Stimulated activated CD8-positive, alpha-beta memory T cell treated with anti-CD3 and anti-CD28 coated beads, Interleukin-7, amount 100 ng/mL, for 24 hours (primary cell): ENCODE results near the gene GRB10.
"Not testable (repeated sequence)": the region's sequence is repeated elsewhere in the genome, so short reads cannot be mapped to it uniquely, and the experiment has no call there.

ENCODE experiments used
- DNase-seq: peaks from one replicate; pipeline ENCODE4 v3.0.0-alpha.2; 2020; ENCODE audit warnings: low read depth

The GRB10 gene

GRCh38 chr7:50778189-50778588 is 4.5 kb downstream of the GRB10 start:
- DNase-seq: no peak

- no peak for DNase-seq
Measured at GRCh38 chr7:50775836-50776235, 6.9 kb downstream of the GRB10 start.

- DNase-seq: no peak
Measured at GRCh38 chr7:50775231-50775630, 7.5 kb downstream of the GRB10 start.

- DNase-seq: no peak
Measured at GRCh38 chr7:50774319-50774718, 8.4 kb downstream of the GRB10 start.

GRCh38 chr7:50773071-50773470 is 9.6 kb downstream of the GRB10 start:
- DNase-seq: not testable (repeated sequence)

GRCh38 chr7:50771120-50772002 is 11.3 kb downstream of the GRB10 start:
- DNase-seq: no peak

- DNase-seq: no peak
Measured at GRCh38 chr7:50768485-50769474, 13.9 kb downstream of the GRB10 start.

GRCh38 chr7:50766849-50767207 is 15.9 kb downstream of the GRB10 start:
- no peak for DNase-seq

- DNase-seq: no peak
Measured at GRCh38 chr7:50766106-50766848, 16.4 kb downstream of the GRB10 start.

GRCh38 chr7:50762337-50762736 is 20.4 kb downstream of the GRB10 start:
- DNase-seq: no peak

- DNase-seq: no peak
Measured at GRCh38 chr7:50761713-50762112, 21.0 kb downstream of the GRB10 start.

GRCh38 chr7:50757703-50758390 is 24.8 kb downstream of the GRB10 start:
- DNase-seq: no peak

- no peak for DNase-seq
Measured at GRCh38 chr7:50756180-50756579, 26.5 kb downstream of the GRB10 start.

- no peak for DNase-seq
Measured at GRCh38 chr7:50754684-50755083, 28.0 kb downstream of the GRB10 start.

- no peak for DNase-seq
Measured at GRCh38 chr7:50754241-50754640, 28.5 kb downstream of the GRB10 start.

GRCh38 chr7:50752422-50752821 is 30.3 kb downstream of the GRB10 start:
- DNase-seq: no peak

- DNase-seq: no peak
Measured at GRCh38 chr7:50751146-50751545, 31.6 kb downstream of the GRB10 start.

- DNase-seq: no peak
Measured at GRCh38 chr7:50749896-50750295, 32.8 kb downstream of the GRB10 start.

- DNase-seq: no peak
Measured at GRCh38 chr7:50748472-50748871, 34.2 kb downstream of the GRB10 start.

- DNase-seq: no peak
Measured at GRCh38 chr7:50745835-50746234, 36.9 kb downstream of the GRB10 start.

GRCh38 chr7:50745336-50745735 is 37.4 kb downstream of the GRB10 start:
- no peak for DNase-seq

GRCh38 chr7:50743893-50744292 is 38.8 kb downstream of the GRB10 start:
- no peak for DNase-seq
